Neural cell (in vitro differentiated cells): ENCODE measurements around the gene NCF4. TPM values are rescaled to one million over a fixed set of nuclear protein-coding genes. Genes with fewer than 3 reads are reported as not detected.

Source experiments
- H2AFZ ChIP-seq: fragments of 200-600, 300-800 bp; sonication (generic), shearing (Covaris generic); 2 replicates; pipeline ENCODE4 v1.6.0; 2014; ENCODE audit warnings: low read depth, mild to moderate bottlenecking, antibody characterized with exemption, low read length, moderate library complexity
- H3F3A ChIP-seq: fragments of 200-600 bp; shearing (Covaris generic); 2 replicates; pipeline ENCODE4 v1.6.1; 2016; ENCODE audit warnings: mild to moderate bottlenecking, moderate library complexity, mixed read lengths, antibody characterized with exemption, low read length; ENCODE audit not compliant: insufficient read depth, poor library complexity, severe bottlenecking
- H3K27ac ChIP-seq: fragments of 200-600, 300-800 bp; sonication (generic), shearing (Covaris generic); 2 replicates; pipeline ENCODE4 v1.5.1; 2014; ENCODE audit warnings: mild to moderate bottlenecking, low read length, moderate library complexity
- H3K27me3 ChIP-seq: fragments of 300-800, 200-600 bp; sonication (generic), shearing (Covaris generic); 2 replicates; pipeline ENCODE4 v1.6.0; 2014; ENCODE audit warnings: mild to moderate bottlenecking, low read depth, low read length, moderate library complexity; ENCODE audit not compliant: insufficient read depth
- H3K36me3 ChIP-seq: fragments of 300-800, 200-600 bp; sonication (generic), shearing (Covaris generic); 2 replicates; pipeline ENCODE4 v1.5.1; 2014; ENCODE audit warnings: mild to moderate bottlenecking, antibody characterized with exemption, low read length, moderate library complexity; ENCODE audit not compliant: insufficient read depth
- H3K4me2 ChIP-seq: fragments of 300-800, 200-600 bp; sonication (generic), shearing (Covaris generic); 2 replicates; pipeline ENCODE4 v1.6.0; 2014; ENCODE audit warnings: mild to moderate bottlenecking, low read length
- H3K4me3 ChIP-seq: fragments of 300-800, 200-600 bp; sonication (generic), shearing (Covaris generic); 2 replicates; pipeline ENCODE4 v1.5.1; 2014; ENCODE audit warnings: mild to moderate bottlenecking, low read length, moderate library complexity
- H3K79me2 ChIP-seq: fragments of 200-600 bp; shearing (Covaris generic); replicated peaks from 2 replicates; pipeline ENCODE4 v1.6.0; 2014; ENCODE audit warnings: mild to moderate bottlenecking, low read length, moderate library complexity; ENCODE audit not compliant: insufficient read depth
- H3K9ac ChIP-seq: fragments of 300-800, 200-600 bp; sonication (generic), shearing (Covaris generic); 2 replicates; pipeline ENCODE4 v1.6.1; 2016; ENCODE audit warnings: mild to moderate bottlenecking, low read length, mixed read lengths
- H3K9me2 ChIP-seq: fragments of 200-600 bp; shearing (Covaris generic); 2 replicates; pipeline ENCODE4 v1.6.1; 2016; ENCODE audit warnings: mild to moderate bottlenecking, low read length, mixed read lengths; ENCODE audit not compliant: insufficient read depth
- H3K9me3 ChIP-seq: fragments of 200-600, 300-800 bp; sonication (generic), shearing (Covaris generic); 2 replicates; pipeline ENCODE4 v1.6.1; 2016; ENCODE audit warnings: mild to moderate bottlenecking, mixed run types, low read length, moderate library complexity, mixed read lengths
- H4K20me1 ChIP-seq: fragments of 200-600 bp; shearing (Covaris generic); 2 replicates; pipeline ENCODE4 v1.6.1; 2016; ENCODE audit warnings: mild to moderate bottlenecking, mixed run types; ENCODE audit not compliant: insufficient read depth
- CTCF ChIP-seq: fragments of 450-650 bp; IDR thresholded peaks from 2 replicates; pipeline ENCODE4 v1.5.1; 2014; ENCODE audit warnings: antibody characterized with exemption, mild to moderate bottlenecking, moderate library complexity; ENCODE audit not compliant: poor library complexity, severe bottlenecking
- EP300 ChIP-seq: fragments of 450-650 bp; conservative IDR thresholded peaks from 2 replicates; pipeline ENCODE4 v1.6.1; 2014; ENCODE audit warnings: antibody characterized with exemption, mild to moderate bottlenecking, moderate library complexity; ENCODE audit not compliant: poor library complexity, severe bottlenecking
- EZH2 ChIP-seq: fragments of 200-600, 300-800 bp; shearing (Covaris generic), sonication (generic); IDR thresholded peaks from 2 replicates; pipeline ENCODE4 v1.6.1; 2014; ENCODE audit warnings: antibody characterized with exemption, low read length, borderline replicate concordance, mild to moderate bottlenecking; ENCODE audit not compliant: insufficient read depth, poor library complexity, severe bottlenecking
- MXI1 ChIP-seq: fragments of 450-650 bp; conservative IDR thresholded peaks from 2 replicates; pipeline ENCODE4 v1.6.1; 2014; ENCODE audit warnings: antibody characterized with exemption, mild to moderate bottlenecking; ENCODE audit not compliant: poor library complexity, severe bottlenecking
- POLR2AphosphoS5 ChIP-seq: IDR thresholded peaks from 2 replicates; pipeline ENCODE4 v1.6.1; 2012
- RAD21 ChIP-seq: fragments of 450-650 bp; conservative IDR thresholded peaks from 2 replicates; pipeline ENCODE4 v1.6.1; 2014; ENCODE audit warnings: antibody characterized with exemption, mild to moderate bottlenecking, moderate library complexity
- REST ChIP-seq: IDR thresholded peaks from 2 replicates; pipeline ENCODE4 v1.6.1; 2012; ENCODE audit warnings: borderline replicate concordance
- SMC3 ChIP-seq: fragments of 450-650 bp; conservative IDR thresholded peaks from 2 replicates; pipeline ENCODE4 v1.6.1; 2014; ENCODE audit warnings: antibody characterized with exemption, mild to moderate bottlenecking, moderate library complexity; ENCODE audit not compliant: poor library complexity
- TAF1 ChIP-seq: IDR thresholded peaks from 2 replicates; pipeline ENCODE4 v1.6.1; 2012; ENCODE audit warnings: low read depth
- polyA plus RNA-seq: library from polyadenylated mRNA; depleted of rRNA; stranded (reverse); fragments of >200 nt; gene quantifications from 2 replicates; pipeline ENCODE4 v1.2.3, GENCODE V29; 2014

NCF4 gene
- polyA plus RNA-seq, 1 donor from 2014 or later: not detected

GRCh38 chr22:36816339-36816635 lies 44.5 kb upstream of the NCF4 start:
- Histone ChIP-seq H3K9me3 (no peaks in the 10 kb centered on the region), H3K9ac (no peak overlapping the region), H3K4me2 (peak overlapping the region; percentile 35), H4K20me1 (no peaks in the 10 kb centered on the region), H3K79me2 (no peaks in the 10 kb centered on the region), H3K27me3 (peaks cover 43% of the 10 kb centered on the region), H2AFZ (no peak overlapping the region), H3K36me3 (no peaks in the 10 kb centered on the region), H3K27ac (no peak overlapping the region), H3F3A (no peaks in the 10 kb centered on the region), H3K4me3 (peak overlapping the region; percentile 65), H3K9me2 (no peaks in the 10 kb centered on the region)
- TF ChIP-seq SMC3: no peak
- no peak for TF ChIP-seq REST
- TF ChIP-seq RAD21: no peak
- no peak for TF ChIP-seq MXI1
- TF ChIP-seq POLR2AphosphoS5: no peak
- no peak for TF ChIP-seq EZH2
- TF ChIP-seq EP300: no peak
- TF ChIP-seq TAF1: no peak
- no peak for TF ChIP-seq CTCF

GRCh38 chr22:36816636-36817524 lies 43.9 kb upstream of the NCF4 start, which contains the start of gene PVALB:
PVALB (minus strand) TSS chr22:36817035; CDS start chr22:36817005, 30 bp downstream.
- Histone ChIP-seq H3K4me2 (peak within 1 kb of the TSS; percentile 35), H3K9me3 (no peaks in the 10 kb centered on the region), H4K20me1 (no peaks in the 10 kb centered on the region), H3K79me2 (no peaks in the 10 kb centered on the region), H3K36me3 (no peaks in the 10 kb centered on the region), H3F3A (no peaks in the 10 kb centered on the region), H3K27me3 (peaks cover 43% of the 10 kb centered on the region), H3K9me2 (no peaks in the 10 kb centered on the region), H3K4me3 (peak within 1 kb of the TSS; percentile 65), H3K27ac (no peak within 1 kb of the TSS), H2AFZ (no peak within 1 kb of the TSS), H3K9ac (no peak within 1 kb of the TSS)
- TF ChIP-seq MXI1 (no peak), POLR2AphosphoS5 (no peak), TAF1 (no peak), CTCF (no peak), EZH2 (no peak), REST (no peak), RAD21 (no peak), SMC3 (no peak), EP300 (no peak)
